CD4-positive, alpha-beta T cell (primary cell): ENCODE results near the gene PTPRN2. TPM values are rescaled to one million over a fixed set of nuclear protein-coding genes. Genes with fewer than 3 reads are reported as not detected.

Source experiments
- ATAC-seq: fragments of 200-7000 bp; cut with Tn5 transposase; one replicate; pipeline ENCODE4 v1.10.0; 2022; ENCODE audit warnings: mild to moderate bottlenecking; ENCODE audit not compliant: poor library complexity
- CTCF ChIA-PET: fragments of 350-600 bp; sonication (Branson Sonifier 250); formaldehyde crosslinking; loops from one replicate; lab custom pipeline; 2021; ENCODE audit warnings: antibody characterized with exemption, inconsistent platforms; lab: Charles Lee
- POLR2A ChIA-PET: fragments of 350-600 bp; sonication (Branson Sonifier 250); formaldehyde crosslinking; loops from one replicate; lab custom pipeline; 2021; ENCODE audit warnings: antibody characterized with exemption, inconsistent platforms; lab: Charles Lee
- DNase-seq, 14 experiments: peaks; one replicate each; pipeline ENCODE4 v3.0.0-alpha.2; 2013 to 2020; ENCODE audit warnings: mixed read lengths in 2 of 14
- H3K27ac ChIP-seq, 2 donors: one replicate each; pipeline versions ENCODE4 v1.5.1 to v1.7.0; 2013; ENCODE audit warnings: low read length in 2 of 2, low read depth in 1 of 2, mild to moderate bottlenecking in 1 of 2
- H3K27me3 ChIP-seq, 2 experiments: 1 replicate in 1 of 2; 2 replicates in 1 of 2; pipeline versions ENCODE4 v1.6.1 to v1.7.0; 2013; ENCODE audit warnings: low read length in 2 of 2, control low read depth in 1 of 2, mild to moderate bottlenecking in 1 of 2, moderate library complexity in 1 of 2; ENCODE audit not compliant: insufficient read depth in 2 of 2, control insufficient read depth in 1 of 2
- H3K36me3 ChIP-seq: one replicate; pipeline ENCODE4 v1.6.1; 2013; ENCODE audit warnings: low read length, control low read depth; ENCODE audit not compliant: insufficient read depth
- H3K4me1 ChIP-seq: one replicate; pipeline ENCODE4 v1.6.1; 2013; ENCODE audit warnings: low read length, control low read depth; ENCODE audit not compliant: insufficient read depth
- H3K4me3 ChIP-seq: one replicate; pipeline ENCODE4 v1.5.1; 2013; ENCODE audit warnings: mild to moderate bottlenecking, low read length, moderate library complexity
- H3K9me3 ChIP-seq, 2 experiments: 1 replicate in 1 of 2; 2 replicates in 1 of 2; pipeline versions ENCODE4 v1.6.1 to v1.7.0; 2013; ENCODE audit warnings: low read length in 2 of 2, mild to moderate bottlenecking in 2 of 2, control low read depth in 1 of 2, moderate library complexity in 1 of 2; ENCODE audit not compliant: control insufficient read depth in 1 of 2, insufficient read depth in 1 of 2
- H3K27ac Mint-ChIP-seq: one replicate; pipeline ENCODE4 v1.8.0; 2020; ENCODE audit warnings: mixed read lengths
- H3K27me3 Mint-ChIP-seq: one replicate; pipeline ENCODE4 v1.8.0; 2021; ENCODE audit warnings: mixed read lengths
- H3K36me3 Mint-ChIP-seq: one replicate; pipeline ENCODE4 v1.8.0; 2021; ENCODE audit warnings: low read depth, mixed read lengths
- H3K4me1 Mint-ChIP-seq: one replicate; pipeline ENCODE4 v1.8.0; 2021; ENCODE audit warnings: low read depth, mixed read lengths
- H3K4me3 Mint-ChIP-seq: one replicate; pipeline ENCODE4 v1.8.0; 2020; ENCODE audit warnings: mild to moderate bottlenecking, mixed read lengths
- H3K9me3 Mint-ChIP-seq: one replicate; pipeline ENCODE4 v1.8.0; 2020; ENCODE audit warnings: mixed read lengths
- CTCF ChIP-seq: fragments of 200-600 bp; IDR thresholded peaks from one replicate; pipeline ENCODE4 v1.8.0; 2022; ENCODE audit warnings: antibody characterized with exemption, mild to moderate bottlenecking
- intact Hi-C, 2 experiments: fragments of 100-400 bp; cut with DNase I in 1 of 2; cut with micrococcal nuclease in 1 of 2; formaldehyde crosslinking; loops; one replicate each; pipeline versions ENCODE4 v1.15.1 to v1.9.0; 2023 to 2025; cut with DNase I, micrococcal nuclease
- total RNA-seq, 174 experiments: library from RNA in 2 of 174; stranded (reverse) in 2 of 174; gene quantifications; one replicate each; pipeline ENCODE4 v1.2.3 and lab custom pipeline; 2021 to 2026

Gene PTPRN2
- total RNA-seq, 2 experiments from 2014 or later, result 0.34 to 0.44 TPM

DNA sequence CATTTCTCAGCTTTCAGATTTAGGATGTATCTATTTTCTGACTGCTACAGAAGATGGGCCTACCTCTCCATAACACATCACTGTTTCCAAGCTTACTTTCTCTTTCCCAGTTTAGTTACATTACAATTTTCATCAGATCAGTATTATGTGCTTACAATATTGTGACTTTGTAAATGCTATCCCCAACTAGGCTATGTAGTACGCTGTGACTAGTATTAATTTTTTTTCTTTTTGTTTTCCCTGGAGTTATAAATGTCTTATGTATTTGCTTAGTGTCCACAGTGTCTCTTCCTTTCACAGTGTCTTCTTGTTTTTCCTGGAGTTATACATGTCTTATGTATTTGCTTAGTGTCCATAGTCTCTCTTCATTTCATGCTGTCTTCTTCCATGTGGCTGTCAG, 188.9 kb downstream of the PTPRN2 start:
- Mint-ChIP-seq H3K27me3 (peaks cover under 1% of the 10 kb centered on the region), H3K4me1 (no peaks in the 10 kb centered on the region), H3K4me3 (no peak overlapping the region), H3K9me3 (peaks cover 7% of the 10 kb centered on the region), H3K27ac (no peak overlapping the region), H3K36me3 (no peaks in the 10 kb centered on the region)
- intact Hi-C loops, result loop anchor here in 1 of 2 experiments (10.0 kb wide), 1 partner anchor 576 kb away; no protein-coding TSS in a partner anchor
- H3K27ac ChIP-seq, result no peak overlapping the region
- H3K9me3 ChIP-seq, result peaks cover 7 to 20% of the 10 kb centered on the region in 2 experiments
- DNase-seq (no peak), ATAC-seq (no peak)
- H3K4me3 ChIP-seq, result no peak overlapping the region
- no peak for TF ChIP-seq CTCF
- H3K27me3 ChIP-seq, result no peaks in the 10 kb centered on the region
- ChIA-PET POLR2A (no interaction called here), CTCF (no interaction called here)
- no peaks in the 10 kb centered on the region for H3K36me3 ChIP-seq
- peaks cover 4% of the 10 kb centered on the region for H3K4me1 ChIP-seq

GRCh38 chr7:158397885-158398284, 189.7 kb downstream of the PTPRN2 start:
- intact Hi-C loops, result loop anchor here in 1 of 2 experiments (10.0 kb wide), 1 partner anchor 577 kb away; no protein-coding TSS in a partner anchor
- no peaks in the 10 kb centered on the region for H3K27me3 Mint-ChIP-seq
- Histone ChIP-seq H3K4me1 (peaks cover 4% of the 10 kb centered on the region), H3K27me3 (no peaks in the 10 kb centered on the region), H3K9me3 (peaks cover 7 to 20% of the 10 kb centered on the region in 2 experiments), H3K36me3 (no peaks in the 10 kb centered on the region), H3K4me3 (no peak overlapping the region), H3K27ac (no peak overlapping the region)
- no peaks in the 10 kb centered on the region for H3K4me1 Mint-ChIP-seq
- H3K36me3 Mint-ChIP-seq, result no peaks in the 10 kb centered on the region
- CTCF ChIA-PET, result no interaction called here
- peaks cover 7% of the 10 kb centered on the region for H3K9me3 Mint-ChIP-seq
- no peak overlapping the region for H3K4me3 Mint-ChIP-seq
- H3K27ac Mint-ChIP-seq, result no peak overlapping the region
- POLR2A ChIA-PET, result no interaction called here
- no peak for ATAC-seq
- no peak for TF ChIP-seq CTCF
- no peak for DNase-seq

DNA sequence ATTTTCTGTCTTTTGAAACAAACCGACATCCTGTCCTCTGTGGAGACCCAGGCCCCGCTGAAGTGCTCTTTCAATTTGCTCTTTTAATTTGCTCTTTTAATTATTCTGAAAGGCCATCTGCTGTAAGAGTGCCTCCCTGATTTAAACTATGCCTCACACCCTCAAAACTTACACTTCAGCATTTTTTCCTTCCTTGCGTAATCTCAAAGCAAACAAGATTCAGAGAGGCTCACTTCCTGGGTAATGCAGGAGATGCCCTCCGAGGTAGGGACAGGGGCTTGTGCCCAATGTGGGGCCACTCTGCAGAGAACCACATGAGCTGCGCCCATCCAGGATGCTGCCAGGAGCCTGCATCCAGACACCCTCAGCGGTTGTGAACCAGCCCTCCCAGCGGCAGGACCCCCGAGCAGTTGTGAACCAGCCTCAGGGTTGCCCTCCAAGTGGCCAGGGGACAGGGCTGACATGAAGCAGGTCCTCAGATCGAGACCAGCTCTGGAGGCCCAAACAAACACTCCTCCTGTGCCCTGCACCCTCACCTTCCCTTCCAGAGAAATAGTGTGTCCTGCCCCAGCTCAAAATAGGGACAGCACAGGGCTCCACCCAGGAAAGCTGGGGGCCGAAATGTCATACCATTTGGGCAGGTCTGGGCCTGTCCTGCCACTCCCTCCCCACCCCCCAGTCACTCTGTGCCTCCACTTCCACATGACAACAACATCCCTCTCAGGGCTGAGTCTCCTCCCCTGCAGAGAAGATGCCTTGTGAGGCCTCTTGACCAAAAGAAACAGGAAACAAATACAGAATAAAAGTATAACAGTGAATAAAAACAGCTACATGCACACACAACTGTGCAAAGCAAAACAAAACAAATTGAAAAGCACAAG, 190.4 kb downstream of the PTPRN2 start:
- no peak overlapping the region for H3K4me3 Mint-ChIP-seq
- DNase-seq, result no peak
- peaks cover 7% of the 10 kb centered on the region for H3K9me3 Mint-ChIP-seq
- no peaks in the 10 kb centered on the region for H3K36me3 Mint-ChIP-seq
- ATAC-seq, result no peak
- no peak overlapping the region for H3K27ac Mint-ChIP-seq
- Histone ChIP-seq H3K36me3 (no peaks in the 10 kb centered on the region), H3K27ac (no peak overlapping the region), H3K9me3 (peaks cover 7 to 20% of the 10 kb centered on the region in 2 experiments), H3K4me3 (no peak overlapping the region), H3K4me1 (peaks cover 4% of the 10 kb centered on the region), H3K27me3 (no peaks in the 10 kb centered on the region)
- no peak for TF ChIP-seq CTCF
- H3K27me3 Mint-ChIP-seq, result no peaks in the 10 kb centered on the region
- intact Hi-C loops, result loop anchor here in 1 of 2 experiments (10.0 kb wide), 1 partner anchor 578 kb away; no protein-coding TSS in a partner anchor
- POLR2A ChIA-PET, result no interaction called here
- H3K4me1 Mint-ChIP-seq, result no peaks in the 10 kb centered on the region
- CTCF ChIA-PET, result no interaction called here
